Parathyroid adenoma (tissue), 2 donors: ENCODE data around the gene SMCR8.
"Not testable (repeated sequence)": the region's sequence is repeated elsewhere in the genome, so short reads cannot be mapped to it uniquely, and the experiment has no call there.

Experiments used
- H2AFZ ChIP-seq: fragments of 300-600 bp; sonication (generic); one replicate; pipeline ENCODE4 v1.7.0; 2017; ENCODE audit warnings: antibody characterized with exemption, mild to moderate bottlenecking
- H3K27ac ChIP-seq: fragments of 300-600 bp; sonication (generic); one replicate; pipeline ENCODE4 v1.7.0; 2017
- H3K27me3 ChIP-seq: fragments of 300-600 bp; sonication (generic); one replicate; pipeline ENCODE4 v1.7.0; 2017; ENCODE audit warnings: low read length; ENCODE audit not compliant: control insufficient read depth, insufficient read depth
- H3K36me3 ChIP-seq: fragments of 300-600 bp; sonication (generic); one replicate; pipeline ENCODE4 v1.7.0; 2017; ENCODE audit warnings: low read length; ENCODE audit not compliant: control insufficient read depth, insufficient read depth
- H3K4me1 ChIP-seq: fragments of 300-600 bp; sonication (generic); one replicate; pipeline ENCODE4 v1.7.0; 2017; ENCODE audit warnings: control low read depth
- H3K4me2 ChIP-seq: fragments of 300-600 bp; sonication (generic); one replicate; pipeline ENCODE4 v1.7.0; 2017; ENCODE audit warnings: low read length
- H3K4me3 ChIP-seq: fragments of 300-600 bp; sonication (generic); one replicate; pipeline ENCODE4 v1.7.0; 2017; ENCODE audit warnings: low read depth, low read length
- H3K79me2 ChIP-seq: fragments of 300-600 bp; sonication (generic); one replicate; pipeline ENCODE4 v1.7.0; 2017; ENCODE audit warnings: control low read depth
- H3K9ac ChIP-seq: fragments of 300-600 bp; sonication (generic); one replicate; pipeline ENCODE4 v1.7.0; 2017; ENCODE audit warnings: mild to moderate bottlenecking
- H3K9me3 ChIP-seq: fragments of 300-600 bp; sonication (generic); one replicate; pipeline ENCODE4 v1.7.0; 2017; ENCODE audit warnings: low read length; ENCODE audit not compliant: control insufficient read depth
- TF ChIP-seq, protein P1 (sequence below): fragments of 300-600 bp; sonication (generic); IDR thresholded peaks from one replicate; pipeline ENCODE4 v1.7.0; 2017; ENCODE audit warnings: antibody characterized with exemption, mild to moderate bottlenecking
- donor health status: primary hyperparathyroidism.

Gene SMCR8

DNA sequence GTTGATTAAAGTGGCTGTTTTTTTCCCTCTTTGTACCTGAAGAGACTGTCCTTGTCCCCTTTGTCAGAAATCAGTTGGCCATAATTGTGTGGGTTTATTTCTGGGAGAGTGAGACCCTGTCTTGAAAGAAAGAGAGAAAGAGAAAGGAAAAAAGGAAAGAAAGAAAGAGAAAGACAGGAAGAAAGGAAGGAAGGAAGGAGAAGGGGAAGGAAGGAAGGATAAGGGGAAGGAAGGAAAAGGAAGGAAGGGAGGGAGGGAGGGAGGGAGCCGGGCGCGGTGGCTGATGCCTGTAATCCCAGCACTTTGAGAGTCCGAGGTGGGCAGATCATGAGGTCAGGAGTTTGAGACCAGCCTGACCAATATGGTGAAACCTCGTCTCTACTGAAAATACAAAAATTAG lies 55.7 kb downstream of the SMCR8 start:
- Histone ChIP-seq H2AFZ (no peak overlapping the region), H3K4me2 (no peak overlapping the region), H3K4me1 (no peaks in the 10 kb centered on the region), H3K79me2 (no peaks in the 10 kb centered on the region), H3K36me3 (no peaks in the 10 kb centered on the region), H3K4me3 (no peak overlapping the region), H3K9me3 (no peaks in the 10 kb centered on the region), H3K9ac (no peak overlapping the region), H3K27ac (no peak overlapping the region), H3K27me3 (no peaks in the 10 kb centered on the region)
- TF ChIP-seq, protein P1, sequence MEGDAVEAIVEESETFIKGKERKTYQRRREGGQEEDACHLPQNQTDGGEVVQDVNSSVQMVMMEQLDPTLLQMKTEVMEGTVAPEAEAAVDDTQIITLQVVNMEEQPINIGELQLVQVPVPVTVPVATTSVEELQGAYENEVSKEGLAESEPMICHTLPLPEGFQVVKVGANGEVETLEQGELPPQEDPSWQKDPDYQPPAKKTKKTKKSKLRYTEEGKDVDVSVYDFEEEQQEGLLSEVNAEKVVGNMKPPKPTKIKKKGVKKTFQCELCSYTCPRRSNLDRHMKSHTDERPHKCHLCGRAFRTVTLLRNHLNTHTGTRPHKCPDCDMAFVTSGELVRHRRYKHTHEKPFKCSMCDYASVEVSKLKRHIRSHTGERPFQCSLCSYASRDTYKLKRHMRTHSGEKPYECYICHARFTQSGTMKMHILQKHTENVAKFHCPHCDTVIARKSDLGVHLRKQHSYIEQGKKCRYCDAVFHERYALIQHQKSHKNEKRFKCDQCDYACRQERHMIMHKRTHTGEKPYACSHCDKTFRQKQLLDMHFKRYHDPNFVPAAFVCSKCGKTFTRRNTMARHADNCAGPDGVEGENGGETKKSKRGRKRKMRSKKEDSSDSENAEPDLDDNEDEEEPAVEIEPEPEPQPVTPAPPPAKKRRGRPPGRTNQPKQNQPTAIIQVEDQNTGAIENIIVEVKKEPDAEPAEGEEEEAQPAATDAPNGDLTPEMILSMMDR, result no peak

DNA sequence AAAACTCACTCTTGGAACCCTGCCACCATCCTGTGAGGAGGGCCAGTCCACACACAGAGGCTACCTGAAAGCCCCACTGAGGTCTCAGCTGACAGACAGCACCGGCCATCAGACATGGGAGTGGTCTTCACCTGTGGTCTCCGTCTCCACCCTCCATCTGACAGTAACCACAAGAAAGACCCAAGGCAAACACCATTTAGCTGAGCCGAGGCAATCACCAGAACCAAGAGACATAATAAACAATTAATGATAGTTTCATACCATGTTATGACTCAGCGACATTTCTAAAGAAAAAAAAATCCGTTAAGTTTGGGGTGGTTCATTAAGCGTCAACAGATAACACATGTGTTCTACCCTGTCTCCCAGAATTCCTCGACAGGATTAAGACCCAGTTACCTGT lies 56.4 kb downstream of the SMCR8 start:
- H3K9me3 ChIP-seq, result no peaks in the 10 kb centered on the region
- TF ChIP-seq, protein P1, result no peak
- no peak overlapping the region for H3K27ac ChIP-seq
- H2AFZ ChIP-seq, result no peak overlapping the region
- no peaks in the 10 kb centered on the region for H3K79me2 ChIP-seq
- no peaks in the 10 kb centered on the region for H3K4me1 ChIP-seq
- H3K36me3 ChIP-seq, result no peaks in the 10 kb centered on the region
- H3K4me2 ChIP-seq, result no peak overlapping the region
- no peaks in the 10 kb centered on the region for H3K27me3 ChIP-seq
- H3K4me3 ChIP-seq, result no peak overlapping the region
- H3K9ac ChIP-seq, result no peak overlapping the region

DNA sequence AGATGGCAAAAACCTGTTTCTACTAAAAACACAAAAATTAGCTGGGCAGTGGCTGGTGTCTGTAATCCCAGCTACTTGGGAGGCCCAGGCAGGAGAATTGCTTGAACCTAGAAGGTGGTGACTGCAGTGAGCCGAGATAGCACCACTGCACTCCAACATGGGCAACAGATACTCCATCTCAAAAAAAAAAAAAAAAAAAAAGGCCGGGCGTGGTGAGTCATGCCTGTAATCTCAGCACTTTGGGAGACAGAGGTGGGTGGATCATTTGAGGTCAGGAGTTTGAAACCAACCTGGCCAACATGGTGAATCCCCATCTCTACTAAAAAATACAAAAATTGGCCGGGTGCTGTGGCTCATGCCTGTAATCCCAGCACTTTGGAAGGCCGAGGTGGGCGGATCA lies 58.1 kb downstream of the SMCR8 start:
- not testable (repeated sequence) for H3K36me3 ChIP-seq, H3K9me3 ChIP-seq, H3K27ac ChIP-seq, H3K79me2 ChIP-seq, H3K4me2 ChIP-seq, H2AFZ ChIP-seq, H3K9ac ChIP-seq, H3K4me3 ChIP-seq, H3K27me3 ChIP-seq
- peaks cover 15% of the 10 kb centered on the region for H3K4me1 ChIP-seq

DNA sequence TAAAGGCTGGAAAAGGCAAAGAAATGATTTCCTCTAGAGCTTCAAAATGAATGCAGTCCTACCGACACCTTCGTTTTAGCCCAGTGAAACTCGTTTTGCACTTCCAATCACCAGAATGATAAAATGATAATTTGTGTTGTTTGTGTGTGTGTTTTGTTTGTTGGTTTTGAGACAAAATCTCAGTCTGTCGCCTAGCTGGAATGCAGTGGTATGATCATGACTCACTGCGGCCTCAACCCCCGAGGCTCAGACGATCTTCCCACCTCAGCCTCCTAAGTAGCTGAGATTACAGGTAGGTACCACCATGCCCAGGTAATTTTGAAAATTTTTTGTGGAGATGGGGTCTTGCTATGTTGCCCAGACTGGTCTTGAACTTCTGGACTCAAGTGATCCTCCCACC lies 59.1 kb downstream of the SMCR8 start:
- no peaks in the 10 kb centered on the region for H3K27me3 ChIP-seq
- H3K4me1 ChIP-seq, result peaks cover 16% of the 10 kb centered on the region
- no peaks in the 10 kb centered on the region for H3K9me3 ChIP-seq
- no peak overlapping the region for H3K4me2 ChIP-seq
- TF ChIP-seq, protein P1, result no peak
- H3K4me3 ChIP-seq, result no peak overlapping the region
- H2AFZ ChIP-seq, result no peak overlapping the region
- no peaks in the 10 kb centered on the region for H3K79me2 ChIP-seq
- no peaks in the 10 kb centered on the region for H3K36me3 ChIP-seq
- no peak overlapping the region for H3K27ac ChIP-seq
- no peak overlapping the region for H3K9ac ChIP-seq
